Neuron (in vitro differentiated cells): ENCODE measurements around the gene DTD1.

Experiments
- H2AFZ ChIP-seq: one replicate; pipeline ENCODE4 v1.6.1; 2013; ENCODE audit warnings: low read depth, mild to moderate bottlenecking, inconsistent platforms, low read length, moderate library complexity
- H3K27me3 ChIP-seq: one replicate; pipeline ENCODE4 v1.6.1; 2013; ENCODE audit warnings: low read length; ENCODE audit not compliant: insufficient read depth
- H3K36me3 ChIP-seq: one replicate; pipeline ENCODE4 v1.6.1; 2013; ENCODE audit warnings: low read length; ENCODE audit not compliant: insufficient read depth
- H3K4me1 ChIP-seq: one replicate; pipeline ENCODE4 v1.6.1; 2013; ENCODE audit warnings: low read length; ENCODE audit not compliant: insufficient read depth
- H3K4me3 ChIP-seq: 2 replicates; pipeline ENCODE4 v1.5.1; 2013; ENCODE audit warnings: mild to moderate bottlenecking, low read length, moderate library complexity
- H3K9me3 ChIP-seq: one replicate; pipeline ENCODE4 v1.6.1; 2013; ENCODE audit warnings: low read length

Gene DTD1

DNA sequence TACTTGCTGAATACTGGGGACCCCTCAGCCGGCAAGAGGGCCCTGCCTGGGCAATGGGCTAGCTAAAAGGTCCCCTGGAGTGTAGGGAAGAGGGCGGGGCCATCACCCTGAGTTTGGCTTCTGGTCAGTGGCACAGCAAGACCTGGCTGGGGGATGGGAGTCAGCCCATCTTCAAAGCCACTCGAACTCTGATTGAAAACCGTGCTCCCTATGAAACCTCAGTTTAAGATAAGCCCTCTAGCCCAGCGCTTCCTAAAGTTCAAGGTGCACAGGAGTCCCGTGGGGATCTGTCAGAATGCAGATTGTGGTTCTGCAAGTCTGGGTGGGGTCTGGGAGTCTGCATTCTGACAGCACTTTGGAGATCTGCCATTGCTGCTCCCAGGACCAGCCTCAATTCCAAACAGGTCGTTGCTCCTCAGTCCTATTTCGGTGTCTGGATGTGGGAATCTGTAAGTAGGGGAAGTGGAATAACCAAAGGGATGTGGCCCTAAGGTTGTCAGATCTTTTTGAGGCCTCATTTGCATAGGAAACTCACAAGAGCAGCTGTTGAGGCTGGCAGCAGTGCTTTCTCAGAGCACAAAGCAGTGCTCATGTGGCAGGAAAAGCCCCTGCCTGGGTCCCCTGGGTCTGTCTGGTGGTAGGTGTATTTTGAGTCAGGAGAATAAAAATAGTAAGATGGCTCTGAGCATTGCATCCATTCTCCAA, 140.5 kb downstream of the DTD1 start:
- Histone ChIP-seq H3K27me3 (no peaks in the 10 kb centered on the region), H3K4me1 (peaks cover 9% of the 10 kb centered on the region), H3K36me3 (no peaks in the 10 kb centered on the region), H3K4me3 (no peak overlapping the region), H3K9me3 (no peaks in the 10 kb centered on the region), H2AFZ (no peak overlapping the region)

DNA sequence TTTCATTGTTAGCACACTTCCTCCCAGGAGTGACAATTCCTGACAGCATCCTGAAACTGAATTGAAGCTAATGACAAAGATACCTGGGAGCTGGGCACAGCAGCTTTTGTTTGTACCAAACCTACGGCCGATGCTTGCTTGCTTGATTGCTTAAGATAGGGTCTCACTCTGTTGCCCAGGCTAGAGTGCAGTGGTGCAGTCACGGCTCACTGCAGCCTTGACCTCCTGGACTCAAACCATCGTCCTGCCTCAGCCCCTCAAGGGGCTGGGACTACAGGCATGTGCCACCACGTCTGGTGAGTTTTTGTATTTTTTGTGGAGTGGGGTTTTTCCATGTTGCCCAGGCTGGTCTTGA, 141.0 kb downstream of the DTD1 start:
- Histone ChIP-seq H2AFZ (no peak overlapping the region), H3K4me3 (no peak overlapping the region), H3K4me1 (peaks cover 9% of the 10 kb centered on the region), H3K27me3 (no peaks in the 10 kb centered on the region), H3K9me3 (no peaks in the 10 kb centered on the region), H3K36me3 (no peaks in the 10 kb centered on the region)

DNA sequence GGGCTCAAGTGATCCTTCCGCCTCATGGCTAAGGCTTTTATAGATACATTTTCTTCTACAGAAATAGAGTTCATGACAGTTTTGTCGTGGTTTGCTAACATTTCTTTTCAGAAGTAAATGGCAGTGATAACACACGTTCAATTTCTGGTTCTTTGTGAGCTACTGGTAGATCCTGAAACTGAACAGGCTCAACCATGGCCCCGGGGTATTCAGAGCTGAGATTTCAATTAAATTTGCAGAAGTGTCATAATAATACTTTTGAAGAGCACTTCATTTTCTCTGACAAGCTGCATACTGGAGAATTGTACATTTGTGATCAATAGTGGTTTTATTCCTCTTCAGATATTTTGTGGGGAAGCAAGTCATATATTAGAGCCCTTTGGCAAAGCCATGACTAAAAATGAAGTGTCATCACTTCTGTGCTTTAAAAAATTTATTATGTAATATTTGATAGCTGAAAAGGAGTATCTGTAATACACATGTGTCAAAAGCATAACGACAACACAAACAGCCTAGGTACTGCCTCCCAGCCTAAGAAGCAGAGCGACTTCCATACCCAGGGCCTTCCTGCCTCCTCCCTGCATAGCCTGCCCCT, 141.5 kb downstream of the DTD1 start:
- Histone ChIP-seq H3K4me1 (peaks cover 13% of the 10 kb centered on the region), H3K9me3 (no peaks in the 10 kb centered on the region), H2AFZ (no peak overlapping the region), H3K4me3 (no peak overlapping the region), H3K27me3 (no peaks in the 10 kb centered on the region), H3K36me3 (no peaks in the 10 kb centered on the region)

DNA sequence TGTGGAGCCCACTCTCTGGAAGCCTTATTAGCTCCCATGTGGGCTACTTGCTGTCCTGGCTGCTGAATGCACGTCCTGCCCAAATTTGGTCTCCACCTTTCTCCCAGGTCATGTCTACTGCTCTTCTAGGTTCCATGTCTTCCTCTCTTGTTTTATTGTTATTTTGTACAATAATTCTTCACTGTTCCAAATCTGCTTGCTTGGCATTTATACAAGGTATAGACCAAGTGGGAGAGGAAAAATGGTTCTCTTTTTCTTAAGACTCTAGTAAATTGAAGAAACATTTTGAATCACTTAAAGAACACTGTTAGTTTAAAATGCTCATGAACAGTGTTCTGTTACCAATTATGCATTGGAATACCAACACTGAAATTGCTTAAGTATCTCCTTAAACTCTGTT, 144.1 kb downstream of the DTD1 start:
- H3K4me3 ChIP-seq, result no peak overlapping the region
- no peaks in the 10 kb centered on the region for H3K36me3 ChIP-seq
- no peaks in the 10 kb centered on the region for H3K9me3 ChIP-seq
- peaks cover 16% of the 10 kb centered on the region for H3K4me1 ChIP-seq
- H3K27me3 ChIP-seq, result no peaks in the 10 kb centered on the region
- no peak overlapping the region for H2AFZ ChIP-seq

DNA sequence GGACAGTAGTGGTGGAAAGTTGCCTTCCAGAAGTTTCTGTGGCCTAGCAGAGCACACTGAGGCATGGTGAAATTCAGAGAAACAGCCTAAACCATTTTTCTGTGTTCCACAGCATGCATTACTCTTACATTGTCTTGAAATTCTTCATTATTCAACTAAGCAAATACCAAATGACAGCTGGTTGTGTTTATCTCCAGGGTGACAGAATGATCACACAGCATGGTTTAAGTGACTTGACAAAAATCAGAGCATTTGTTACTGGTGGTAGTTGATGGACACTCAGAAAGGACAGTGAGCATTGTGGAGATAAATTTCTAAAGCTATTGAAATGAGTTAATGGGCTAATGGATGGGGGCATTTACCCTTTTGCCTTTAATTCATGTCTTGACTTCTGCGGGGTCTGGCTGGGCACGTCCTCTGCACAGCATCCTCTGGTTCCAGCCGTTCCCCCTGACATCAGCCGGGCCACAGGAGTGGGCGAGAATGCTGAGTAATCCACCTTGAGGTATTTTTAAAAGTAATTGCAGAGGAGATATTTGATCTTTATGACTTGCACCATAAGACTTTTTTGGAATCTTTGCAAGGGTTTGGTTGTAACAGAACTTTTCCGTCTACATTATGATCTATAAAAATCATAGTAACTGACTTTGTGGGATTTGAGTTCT, 146.8 kb downstream of the DTD1 start:
- Histone ChIP-seq H3K36me3 (no peaks in the 10 kb centered on the region), H3K4me1 (peaks cover 21% of the 10 kb centered on the region), H2AFZ (no peak overlapping the region), H3K4me3 (no peak overlapping the region), H3K9me3 (no peaks in the 10 kb centered on the region), H3K27me3 (no peaks in the 10 kb centered on the region)

DNA sequence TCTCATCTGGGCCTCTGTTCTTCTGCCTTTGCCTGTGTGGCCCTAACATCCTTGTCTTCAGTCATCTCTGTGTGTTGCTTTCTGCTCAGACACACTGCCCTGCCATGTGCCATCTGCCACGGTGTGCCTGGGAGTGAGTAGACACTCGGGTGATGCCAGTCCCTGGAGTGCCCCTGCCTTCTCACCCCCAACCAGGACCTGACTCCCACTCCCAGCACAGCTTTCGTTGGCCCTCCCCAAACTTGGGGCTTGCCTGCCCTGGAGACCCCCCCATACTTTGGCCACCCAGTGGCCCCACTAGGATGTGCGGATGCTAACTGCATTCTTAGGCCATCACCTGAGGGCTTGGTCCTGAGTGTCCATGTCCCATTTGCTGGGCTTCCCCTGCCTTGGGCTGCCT, 149.3 kb downstream of the DTD1 start:
- Histone ChIP-seq H3K4me3 (no peak overlapping the region), H3K9me3 (no peaks in the 10 kb centered on the region), H3K36me3 (no peaks in the 10 kb centered on the region), H3K4me1 (peaks cover 28% of the 10 kb centered on the region), H2AFZ (no peak overlapping the region), H3K27me3 (no peaks in the 10 kb centered on the region)

DNA sequence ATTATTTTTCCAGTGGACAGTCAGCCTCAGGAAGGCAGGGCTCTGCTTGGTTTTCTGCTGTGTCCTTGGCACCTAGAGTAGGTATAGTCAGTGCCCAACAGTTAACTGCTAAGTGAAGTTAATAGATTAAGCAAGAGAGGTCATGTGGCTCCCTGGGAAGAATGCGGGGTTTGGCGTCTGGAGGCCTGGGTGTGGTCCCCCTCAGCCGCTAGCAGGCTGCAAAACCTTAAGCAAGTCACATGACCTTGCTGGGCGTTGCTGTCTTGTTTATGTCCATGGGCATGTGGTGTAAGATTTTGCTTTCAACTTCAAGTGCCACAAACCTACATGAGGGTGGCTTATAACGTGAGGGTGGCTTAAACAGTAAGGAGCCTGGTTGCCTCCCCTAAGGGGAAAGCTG, 150.2 kb downstream of the DTD1 start:
- Histone ChIP-seq H3K36me3 (no peaks in the 10 kb centered on the region), H3K9me3 (no peaks in the 10 kb centered on the region), H2AFZ (no peak overlapping the region), H3K4me1 (peaks cover 28% of the 10 kb centered on the region), H3K27me3 (no peaks in the 10 kb centered on the region), H3K4me3 (no peak overlapping the region)

DNA sequence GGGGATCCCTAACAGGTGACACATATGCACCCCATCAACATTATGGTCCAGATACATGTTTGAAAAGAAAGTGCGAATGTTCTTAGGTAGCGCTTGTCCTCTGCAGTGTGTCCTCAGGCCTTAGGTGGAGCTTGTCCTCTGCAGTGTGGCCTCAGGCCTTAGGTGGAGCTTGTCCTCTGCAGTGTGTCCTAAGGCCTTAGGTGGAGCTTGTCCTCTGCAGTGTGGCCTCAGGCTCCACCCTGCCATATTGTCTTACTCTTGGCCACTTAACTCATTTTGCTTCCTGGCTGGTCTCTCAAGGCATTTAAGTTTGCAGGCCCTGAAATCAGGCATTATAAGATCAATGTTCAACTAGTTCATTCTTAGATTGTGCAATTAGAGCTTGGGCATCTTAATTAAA, 151.0 kb downstream of the DTD1 start:
- no peak overlapping the region for H3K4me3 ChIP-seq
- H3K27me3 ChIP-seq, result no peaks in the 10 kb centered on the region
- no peaks in the 10 kb centered on the region for H3K9me3 ChIP-seq
- H2AFZ ChIP-seq, result no peak overlapping the region
- peaks cover 27% of the 10 kb centered on the region for H3K4me1 ChIP-seq
- no peaks in the 10 kb centered on the region for H3K36me3 ChIP-seq

DNA sequence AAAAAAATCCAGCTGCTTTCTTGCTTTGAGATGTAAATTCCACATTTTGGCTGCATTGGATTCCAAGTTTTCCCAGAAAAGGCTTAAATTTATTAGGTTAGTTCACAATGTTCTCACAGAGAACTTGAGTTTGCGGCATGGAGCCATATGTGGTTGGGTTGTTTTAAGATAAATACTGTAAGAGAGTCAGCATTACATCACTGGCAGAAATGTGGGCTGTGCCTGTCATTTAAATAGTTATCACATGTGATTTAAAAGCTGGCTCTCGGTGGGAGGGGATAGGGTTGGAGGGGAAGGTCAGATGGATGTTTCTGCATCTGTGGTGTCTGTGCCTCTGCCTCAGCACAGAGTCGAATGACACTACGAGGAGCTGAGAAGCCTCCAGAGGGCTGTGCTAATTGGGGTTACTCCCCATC, 151.9 kb downstream of the DTD1 start:
- no peak overlapping the region for H3K4me3 ChIP-seq
- H3K9me3 ChIP-seq, result peaks cover under 1% of the 10 kb centered on the region
- H3K36me3 ChIP-seq, result peaks cover under 1% of the 10 kb centered on the region
- H3K4me1 ChIP-seq, result peaks cover 19% of the 10 kb centered on the region
- H2AFZ ChIP-seq, result no peak overlapping the region
- H3K27me3 ChIP-seq, result no peaks in the 10 kb centered on the region

DNA sequence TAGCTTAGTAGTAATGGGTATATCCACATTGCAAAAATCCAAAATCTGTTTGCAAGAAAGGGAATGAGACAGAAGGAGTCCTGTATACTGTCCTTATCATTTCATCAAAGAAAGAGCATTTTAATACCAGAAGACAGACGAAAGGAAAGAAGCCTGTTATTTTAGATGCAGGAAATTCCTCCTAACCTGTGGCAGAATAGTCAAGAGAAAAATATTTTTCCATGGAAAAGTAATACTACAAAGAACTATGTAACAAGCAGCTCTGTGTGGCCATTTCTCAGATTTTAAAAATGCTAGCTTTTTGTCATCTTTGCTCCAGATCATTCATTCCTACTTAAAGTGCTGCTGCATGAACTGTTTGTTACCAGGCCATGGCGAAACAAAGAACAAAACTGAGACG, 152.9 kb downstream of the DTD1 start:
- Histone ChIP-seq H2AFZ (no peak overlapping the region), H3K9me3 (peaks cover 9% of the 10 kb centered on the region), H3K4me3 (no peak overlapping the region), H3K36me3 (peaks cover 10% of the 10 kb centered on the region), H3K27me3 (no peaks in the 10 kb centered on the region), H3K4me1 (peaks cover 12% of the 10 kb centered on the region)

DNA sequence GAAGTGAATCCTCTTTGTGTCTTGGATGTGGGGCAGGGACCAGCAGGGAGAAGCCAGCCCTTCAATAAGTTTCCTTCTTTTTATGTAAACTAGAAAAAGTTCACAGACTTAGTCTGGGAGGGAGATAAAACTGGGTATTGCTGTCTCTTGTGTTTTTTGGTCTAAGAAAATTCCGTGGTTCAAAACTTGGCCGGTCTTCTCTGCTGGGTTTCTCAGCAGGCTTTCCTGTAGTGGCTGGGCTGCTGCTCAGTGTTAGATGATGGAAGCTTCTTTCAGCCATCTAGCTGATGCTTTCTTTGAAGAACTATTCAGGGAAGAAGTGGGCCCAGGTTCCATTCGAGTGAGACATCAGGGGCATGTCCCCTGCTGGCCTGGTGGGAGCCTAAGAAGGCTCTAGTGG, 155.0 kb downstream of the DTD1 start:
- H3K4me1 ChIP-seq, result peaks cover 12% of the 10 kb centered on the region
- H3K9me3 ChIP-seq, result peaks cover 12% of the 10 kb centered on the region
- no peak overlapping the region for H2AFZ ChIP-seq
- no peak overlapping the region for H3K4me3 ChIP-seq
- no peaks in the 10 kb centered on the region for H3K27me3 ChIP-seq
- peaks cover 11% of the 10 kb centered on the region for H3K36me3 ChIP-seq

DNA sequence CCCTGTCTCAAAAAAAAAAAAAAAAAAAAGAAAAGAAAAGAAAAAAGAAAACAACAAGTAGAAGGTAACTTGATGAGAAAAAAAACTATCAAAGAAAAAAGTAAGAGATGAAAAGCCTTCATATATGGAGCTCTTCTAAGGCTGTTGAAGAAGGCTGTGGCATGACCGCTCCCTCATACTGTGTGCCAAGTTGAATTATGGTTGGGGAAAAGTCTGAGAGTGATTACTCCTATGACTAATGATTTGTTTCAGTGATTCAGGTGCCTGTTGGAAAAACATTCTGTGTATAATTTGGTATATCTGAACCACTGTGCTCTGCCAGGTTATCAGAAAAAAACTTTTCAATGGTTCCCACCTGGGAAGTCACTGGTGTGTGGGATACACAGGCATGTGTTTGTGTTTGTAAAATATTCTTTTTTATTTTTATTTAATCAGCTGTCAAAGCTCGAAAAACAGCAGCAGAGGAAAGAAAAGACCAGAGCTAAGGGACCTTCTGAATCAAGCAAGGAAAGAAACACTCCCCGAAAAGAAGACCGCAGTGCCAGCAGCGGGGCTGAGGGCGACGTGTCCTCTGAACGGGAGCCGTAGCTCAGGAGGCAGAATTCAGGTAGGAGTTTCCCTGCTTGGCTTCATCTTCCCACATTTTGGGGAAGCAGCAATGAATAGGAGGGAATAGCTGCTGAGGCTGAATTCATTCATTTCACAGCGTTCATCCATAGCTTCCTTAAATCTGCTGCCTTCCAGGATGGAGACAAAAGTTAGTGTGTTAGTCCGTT, 156.0 kb downstream of the DTD1 start:
- H3K4me3 ChIP-seq, result no peak overlapping the region
- H3K4me1 ChIP-seq, result peaks cover 14% of the 10 kb centered on the region
- no peak overlapping the region for H2AFZ ChIP-seq
- H3K9me3 ChIP-seq, result peaks cover 12% of the 10 kb centered on the region
- H3K27me3 ChIP-seq, result no peaks in the 10 kb centered on the region
- peaks cover 11% of the 10 kb centered on the region for H3K36me3 ChIP-seq

DNA sequence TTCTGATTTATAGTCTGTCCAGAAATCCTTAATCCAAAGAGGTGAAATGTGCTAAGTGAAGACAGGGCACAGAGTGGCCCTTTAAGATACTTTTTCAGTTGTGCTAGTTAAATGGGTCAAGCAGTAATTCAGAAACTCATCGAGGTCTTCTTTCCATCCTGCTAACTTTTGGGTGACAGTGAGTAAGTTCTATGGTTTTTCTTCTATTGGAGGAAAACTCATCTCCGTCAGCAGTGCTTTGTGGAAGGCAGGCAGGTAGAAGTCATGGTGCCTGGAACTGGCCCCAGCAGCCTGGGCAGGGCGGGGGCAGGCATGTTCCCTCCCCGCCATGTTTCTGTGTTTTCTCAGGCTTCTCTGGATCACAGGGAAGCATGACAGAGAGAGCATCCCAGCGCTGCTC, 159.2 kb downstream of the DTD1 start:
- Histone ChIP-seq H3K4me1 (peaks cover 33% of the 10 kb centered on the region), H3K27me3 (no peaks in the 10 kb centered on the region), H2AFZ (no peak overlapping the region), H3K9me3 (peaks cover 12% of the 10 kb centered on the region), H3K36me3 (peaks cover 11% of the 10 kb centered on the region), H3K4me3 (no peak overlapping the region)
